ENCODE data around the gene SARDH.

The SARDH gene

GRCh38 chr9:133733796-133734533 is 4.2 kb downstream of the SARDH start:
- DNase-seq (ENCODE audit: low read depth, low spot score) = no peak

GRCh38 chr9:133733421-133733795 is 4.7 kb downstream of the SARDH start:
- DNase-seq (ENCODE audit: low read depth, low spot score) = no peak

- no peak for DNase-seq (ENCODE audit: low read depth, low spot score)
These were observed 5.3 kb downstream of the SARDH start for GRCh38 chr9:133732639-133733408.

- DNase-seq (ENCODE audit: low read depth, low spot score) = peak; percentile 60
These were observed 6.1 kb downstream of the SARDH start for GRCh38 chr9:133731876-133732638.

GRCh38 chr9:133730994-133731715 is 7.0 kb downstream of the SARDH start:
- DNase-seq (ENCODE audit: low read depth, low spot score) = no peak

GRCh38 chr9:133729617-133730281 is 8.4 kb downstream of the SARDH start:
- no peak for DNase-seq (ENCODE audit: low read depth, low spot score)

GRCh38 chr9:133728856-133729616 is 9.1 kb downstream of the SARDH start:
- no peak for DNase-seq (ENCODE audit: low read depth, low spot score)

GRCh38 chr9:133727876-133728441 is 10.2 kb downstream of the SARDH start:
- DNase-seq (ENCODE audit: low read depth, low spot score) = no peak

- DNase-seq (ENCODE audit: low read depth, low spot score) = no peak
These were observed 10.8 kb downstream of the SARDH start for GRCh38 chr9:133727277-133727875.

- peak; percentile 69 for DNase-seq (ENCODE audit: low read depth, low spot score)
These were observed 11.5 kb downstream of the SARDH start for GRCh38 chr9:133726401-133727276.

GRCh38 chr9:133725886-133726285 is 12.3 kb downstream of the SARDH start:
- no peak for DNase-seq (ENCODE audit: low read depth, low spot score)

- no peak for DNase-seq (ENCODE audit: low read depth, low spot score)
These were observed 19.4 kb downstream of the SARDH start for GRCh38 chr9:133718563-133719315.

GRCh38 chr9:133717113-133718031 is 20.8 kb downstream of the SARDH start:
- no peak for DNase-seq (ENCODE audit: low read depth, low spot score)

- no peak for DNase-seq (ENCODE audit: low read depth, low spot score)
These were observed 21.5 kb downstream of the SARDH start for GRCh38 chr9:133716564-133717112.

GRCh38 chr9:133715866-133716563 is 22.1 kb downstream of the SARDH start:
- peak; percentile 43 for DNase-seq (ENCODE audit: low read depth, low spot score)
